ENCODE measurements around the gene NFIB.

DNA sequence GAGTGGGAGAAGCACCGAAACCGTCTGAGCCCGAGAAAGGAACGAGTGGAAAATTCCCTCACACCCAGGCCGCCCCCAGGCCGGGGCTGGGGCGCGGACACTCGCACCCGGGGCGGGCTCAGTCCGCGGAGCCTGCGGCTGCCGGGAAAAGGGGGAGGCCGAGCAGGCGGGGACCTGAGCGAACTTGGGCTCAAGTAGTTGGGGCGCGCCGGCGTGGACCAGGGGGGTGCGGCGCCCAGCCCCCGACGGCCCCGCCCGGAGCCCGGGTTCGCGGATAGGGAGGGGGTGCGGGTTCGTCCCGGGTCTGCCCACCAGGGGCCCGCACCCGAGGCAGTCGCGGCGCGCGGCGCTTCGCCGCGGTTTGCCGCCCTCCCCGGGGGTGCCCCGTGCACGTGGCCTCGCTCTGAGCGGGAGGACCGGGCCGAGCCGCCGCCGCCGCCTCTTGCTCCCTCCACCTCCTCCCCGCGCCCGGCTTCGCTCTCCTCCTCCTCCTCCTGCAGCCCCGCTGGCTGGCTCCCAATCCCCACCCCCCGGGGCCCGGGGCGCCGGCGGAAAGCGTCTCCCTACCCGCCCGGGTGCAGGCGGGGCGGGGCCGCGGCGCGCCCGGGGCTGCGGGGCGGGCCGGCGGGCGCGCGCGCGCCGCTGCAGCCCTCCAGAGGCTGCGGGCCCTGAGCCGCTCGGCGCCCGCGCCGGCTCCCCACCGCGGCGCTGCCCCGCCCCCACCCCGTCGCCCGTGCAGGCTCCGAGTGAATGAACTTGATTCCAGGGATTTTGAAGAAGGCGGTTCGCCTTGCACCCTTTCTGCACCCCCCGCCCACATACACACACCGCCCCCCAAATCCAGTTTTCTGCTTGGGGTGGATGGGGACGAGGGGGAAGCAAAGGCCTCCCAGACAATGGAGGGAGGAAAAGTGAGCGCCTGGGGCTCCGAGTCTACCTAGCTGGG, 1.3 kb upstream of the NFIB start:
- TF ChIP-seq, protein P1, sequence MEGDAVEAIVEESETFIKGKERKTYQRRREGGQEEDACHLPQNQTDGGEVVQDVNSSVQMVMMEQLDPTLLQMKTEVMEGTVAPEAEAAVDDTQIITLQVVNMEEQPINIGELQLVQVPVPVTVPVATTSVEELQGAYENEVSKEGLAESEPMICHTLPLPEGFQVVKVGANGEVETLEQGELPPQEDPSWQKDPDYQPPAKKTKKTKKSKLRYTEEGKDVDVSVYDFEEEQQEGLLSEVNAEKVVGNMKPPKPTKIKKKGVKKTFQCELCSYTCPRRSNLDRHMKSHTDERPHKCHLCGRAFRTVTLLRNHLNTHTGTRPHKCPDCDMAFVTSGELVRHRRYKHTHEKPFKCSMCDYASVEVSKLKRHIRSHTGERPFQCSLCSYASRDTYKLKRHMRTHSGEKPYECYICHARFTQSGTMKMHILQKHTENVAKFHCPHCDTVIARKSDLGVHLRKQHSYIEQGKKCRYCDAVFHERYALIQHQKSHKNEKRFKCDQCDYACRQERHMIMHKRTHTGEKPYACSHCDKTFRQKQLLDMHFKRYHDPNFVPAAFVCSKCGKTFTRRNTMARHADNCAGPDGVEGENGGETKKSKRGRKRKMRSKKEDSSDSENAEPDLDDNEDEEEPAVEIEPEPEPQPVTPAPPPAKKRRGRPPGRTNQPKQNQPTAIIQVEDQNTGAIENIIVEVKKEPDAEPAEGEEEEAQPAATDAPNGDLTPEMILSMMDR (IDR thresholded peaks at IDR 0.05; ENCODE audit: insufficient read depth, low read depth, low read length) = no peak
- no peak for TF ChIP-seq EZH2 (IDR thresholded peaks at IDR 0.05; ENCODE audit: insufficient read depth, low read length)
